Cerebellar cortex (tissue), 1 donor: Measurements from ENCODE around the gene NOD2.

ENCODE experiments used
- DNase-seq: peaks from one replicate; pipeline ENCODE4 v3.0.0-alpha.2; 2015; ENCODE audit warnings: low spot score

NOD2 gene

DNA sequence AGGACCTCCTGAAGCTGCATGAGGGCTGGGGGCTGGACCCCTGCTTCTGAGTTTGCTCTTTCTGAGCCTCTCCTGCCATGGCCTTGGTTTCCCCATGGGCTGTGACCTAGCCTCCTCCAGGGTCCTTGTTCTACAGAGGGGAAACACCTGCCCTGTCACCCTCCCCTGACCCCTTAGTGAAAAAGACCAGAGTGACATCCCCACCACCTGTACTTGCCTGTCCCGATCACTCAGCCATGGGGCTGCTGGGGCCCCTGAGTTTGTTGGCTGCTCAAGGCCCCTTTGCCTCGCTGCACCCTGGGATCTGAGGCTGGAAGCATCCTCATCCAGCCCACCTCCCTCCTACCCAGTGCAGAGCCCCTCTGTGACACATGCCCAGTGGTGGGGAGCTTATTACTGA is 800 bp downstream of the NOD2 start:
- no peak for DNase-seq

DNA sequence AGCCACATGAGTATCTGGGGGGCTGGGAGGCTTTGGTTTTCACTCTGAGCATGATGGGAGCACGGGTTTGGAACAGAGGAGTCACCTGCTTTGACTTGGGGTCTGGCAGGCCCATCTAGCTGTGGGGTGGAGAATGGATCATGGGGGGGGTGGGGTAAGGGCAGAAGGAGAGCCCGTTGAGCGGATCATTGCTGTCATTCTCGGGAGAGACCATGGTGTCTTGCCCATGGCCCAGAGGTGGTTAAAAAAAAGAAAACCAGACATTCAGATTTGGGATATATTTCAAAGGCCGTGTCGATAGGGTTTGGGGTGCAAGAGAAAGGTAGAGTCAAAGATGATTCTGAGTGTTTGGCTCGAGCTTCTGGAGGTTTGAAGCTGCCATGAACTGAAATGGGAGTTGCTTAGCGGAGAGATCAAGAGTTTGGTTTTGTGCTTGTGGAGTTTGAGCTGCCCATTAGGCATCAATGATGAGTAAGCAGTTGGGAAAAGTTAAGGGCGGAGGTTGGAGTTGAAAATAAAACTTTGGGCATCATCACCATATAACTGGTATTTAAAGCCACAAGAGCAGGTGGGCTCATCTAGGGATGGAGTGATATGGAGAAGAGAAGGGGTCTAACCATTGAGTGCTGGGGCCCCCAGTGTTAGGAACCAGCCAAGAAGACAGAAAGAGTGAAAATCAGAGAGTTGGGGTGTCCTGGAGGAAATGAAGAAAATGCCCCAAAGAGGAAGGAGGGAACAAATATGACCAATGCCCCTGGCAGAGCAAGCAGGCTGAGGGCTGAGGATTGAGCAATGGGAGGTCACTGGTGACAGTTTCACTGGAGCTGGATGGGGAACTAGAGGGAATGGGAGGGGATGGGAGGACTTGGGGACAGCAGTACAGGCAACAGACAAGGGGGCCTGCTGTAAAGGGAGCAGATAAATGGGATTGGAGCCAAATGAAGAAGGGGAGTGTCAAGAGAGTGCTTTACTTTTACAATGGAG is 1.9 kb downstream of the NOD2 start:
- no peak for DNase-seq

DNA sequence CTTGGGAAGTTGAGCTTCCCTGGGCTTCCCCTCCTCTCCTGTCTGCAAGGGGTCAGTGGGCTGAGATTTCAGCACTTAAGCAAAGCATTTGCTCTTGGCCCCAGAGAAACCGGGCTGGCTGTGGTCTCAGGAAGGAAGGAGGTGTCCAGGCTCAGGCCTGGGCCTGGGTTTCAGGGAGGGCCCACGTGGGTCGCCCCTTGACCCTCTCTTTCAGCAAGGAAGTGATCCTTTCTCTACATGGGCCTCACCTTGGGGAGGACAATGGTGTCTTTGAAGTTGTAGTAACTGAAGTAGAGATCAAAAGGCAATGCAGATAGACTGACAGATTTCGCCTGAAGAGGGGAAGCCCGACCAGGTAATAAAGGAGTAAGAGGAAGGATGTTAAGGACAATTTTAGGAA is 2.7 kb downstream of the NOD2 start:
- DNase-seq: no peak

DNA sequence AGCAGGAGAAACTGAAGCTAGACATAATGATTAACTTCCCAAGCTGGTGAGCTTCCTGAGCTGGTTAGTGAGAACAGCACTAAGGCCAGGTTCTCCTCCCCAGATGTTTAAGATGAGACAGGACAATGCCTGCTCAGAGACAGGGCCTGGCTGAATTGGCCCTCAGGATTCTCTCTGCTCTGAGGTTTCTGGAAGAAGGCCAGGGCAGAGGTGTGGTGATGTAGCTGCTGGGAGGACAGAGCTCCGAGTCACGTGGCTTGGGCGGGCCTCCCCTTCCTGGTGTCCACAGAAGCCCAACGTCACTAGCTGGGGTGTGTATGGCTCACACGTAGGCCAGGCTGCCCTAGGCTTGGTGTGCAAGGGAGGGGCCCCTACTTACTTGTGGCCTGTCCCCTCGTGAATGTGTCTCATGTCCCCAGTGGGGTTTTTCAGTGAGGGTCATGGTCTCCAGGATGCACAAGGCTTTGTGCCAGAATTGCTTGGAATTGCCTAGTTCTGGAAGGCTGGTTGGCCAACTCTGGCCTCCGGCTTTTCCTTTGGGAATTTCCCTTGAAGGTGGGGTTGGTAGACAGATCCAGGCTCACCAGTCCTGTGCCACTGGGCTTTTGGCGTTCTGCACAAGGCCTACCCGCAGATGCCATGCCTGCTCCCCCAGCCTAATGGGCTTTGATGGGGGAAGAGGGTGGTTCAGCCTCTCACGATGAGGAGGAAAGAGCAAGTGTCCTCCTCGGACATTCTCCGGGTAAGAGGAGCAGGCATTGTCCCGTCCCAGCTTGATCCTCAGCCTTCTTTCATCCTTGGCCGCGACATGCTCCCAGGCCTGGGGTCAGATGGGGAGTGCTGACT is 3.4 kb downstream of the NOD2 start:
- no peak for DNase-seq

DNA sequence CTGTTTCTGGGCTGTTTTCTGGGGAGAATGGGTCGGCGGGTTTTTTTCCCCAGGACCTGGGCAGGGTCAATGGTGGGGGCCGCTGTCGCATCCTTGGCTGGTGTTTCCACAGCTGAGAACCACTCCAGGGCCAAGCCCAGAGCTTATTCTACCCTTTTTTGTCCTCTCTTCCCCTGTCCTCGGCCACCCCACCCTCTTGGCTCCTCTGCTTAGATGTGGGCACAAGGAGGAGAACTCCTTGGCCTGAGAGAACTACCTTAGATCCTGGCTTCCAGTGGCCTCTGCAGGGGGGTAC is 4.0 kb downstream of the NOD2 start:
- no peak for DNase-seq

DNA sequence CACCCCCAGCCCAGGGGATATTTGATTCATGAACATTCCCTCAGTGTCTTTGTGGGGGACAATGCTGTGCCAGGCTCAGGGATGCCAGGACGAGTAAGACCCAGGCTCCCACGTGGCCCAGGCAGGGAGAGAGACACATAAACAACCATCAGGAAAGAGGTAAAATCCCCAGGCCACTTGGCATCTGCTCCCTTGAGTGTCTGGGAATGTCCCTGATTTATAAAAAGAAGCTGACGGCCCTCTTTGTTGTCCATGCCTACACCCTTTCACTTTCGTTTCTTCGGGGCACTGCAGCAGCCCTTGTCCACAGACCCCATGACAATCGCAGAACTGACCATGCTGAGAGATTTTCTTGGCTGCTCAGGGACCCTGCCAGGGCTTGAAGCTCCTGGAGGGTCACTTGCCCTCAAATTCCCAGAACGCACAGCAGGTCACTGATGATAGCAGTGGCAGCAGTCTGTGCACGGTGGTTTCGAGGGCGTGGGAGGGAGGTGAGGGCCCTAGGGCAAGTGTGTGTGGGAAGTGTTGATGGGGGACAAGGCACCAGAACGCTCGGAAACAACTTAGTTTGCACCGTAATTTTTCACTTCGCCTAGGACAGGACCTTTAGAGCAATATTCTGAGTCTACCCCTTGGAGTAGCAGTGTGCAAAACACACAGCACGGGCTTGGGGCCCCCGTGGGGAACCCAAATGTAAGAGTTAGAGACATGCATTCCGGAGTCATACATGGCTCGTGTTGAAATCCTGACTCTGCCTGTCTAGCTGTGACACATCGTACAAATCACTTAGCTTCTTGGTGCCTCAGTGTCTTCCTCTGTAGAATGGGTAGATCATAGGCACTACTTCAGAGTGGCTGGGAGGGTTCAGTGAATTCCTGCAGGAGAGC is 4.7 kb downstream of the NOD2 start:
- no peak for DNase-seq

DNA sequence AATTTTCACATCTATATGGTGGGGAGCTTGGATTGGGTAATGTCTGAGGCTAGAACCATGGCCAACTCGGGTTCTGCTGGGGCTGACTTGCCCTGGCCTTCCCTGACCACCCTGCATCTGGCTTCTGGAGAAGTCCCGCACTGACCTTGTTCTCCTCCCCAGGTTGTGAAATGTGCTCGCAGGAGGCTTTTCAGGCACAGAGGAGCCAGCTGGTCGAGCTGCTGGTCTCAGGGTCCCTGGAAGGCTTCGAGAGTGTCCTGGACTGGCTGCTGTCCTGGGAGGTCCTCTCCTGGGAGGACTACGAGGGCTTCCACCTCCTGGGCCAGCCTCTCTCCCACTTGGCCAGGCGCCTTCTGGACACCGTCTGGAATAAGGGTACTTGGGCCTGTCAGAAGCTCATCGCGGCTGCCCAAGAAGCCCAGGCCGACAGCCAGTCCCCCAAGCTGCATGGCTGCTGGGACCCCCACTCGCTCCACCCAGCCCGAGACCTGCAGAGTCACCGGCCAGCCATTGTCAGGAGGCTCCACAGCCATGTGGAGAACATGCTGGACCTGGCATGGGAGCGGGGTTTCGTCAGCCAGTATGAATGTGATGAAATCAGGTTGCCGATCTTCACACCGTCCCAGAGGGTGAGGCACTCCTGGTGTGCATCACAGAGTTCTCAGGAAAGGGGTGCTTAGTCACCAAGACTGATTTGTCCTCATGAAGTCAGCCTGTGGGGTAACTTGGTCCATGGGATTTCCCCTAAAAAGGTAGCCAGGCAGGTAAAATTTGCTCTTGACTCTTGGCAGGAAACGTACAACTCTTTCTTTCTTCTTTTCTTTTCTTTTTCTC is 6.1 kb downstream of the NOD2 start:
- no peak for DNase-seq

DNA sequence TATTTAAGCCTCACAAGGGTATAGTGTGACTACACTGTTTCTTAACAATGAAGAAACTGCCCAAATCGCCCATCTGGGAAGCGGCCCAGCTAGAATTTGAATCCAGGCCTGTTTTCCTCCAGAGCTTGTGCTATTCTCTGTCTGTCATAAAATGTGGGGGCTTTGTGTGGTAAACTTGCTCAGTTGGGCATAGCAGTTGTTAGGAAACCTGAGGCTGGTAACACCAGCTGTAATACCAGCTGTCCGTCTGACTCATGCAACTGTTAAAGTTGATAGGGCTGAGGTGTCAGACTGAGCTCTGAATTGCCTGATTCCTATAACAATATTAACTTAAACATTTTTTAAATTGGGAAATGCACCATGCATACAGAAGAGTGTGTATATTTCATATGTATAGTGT is 9.3 kb downstream of the NOD2 start:
- DNase-seq: no peak

DNA sequence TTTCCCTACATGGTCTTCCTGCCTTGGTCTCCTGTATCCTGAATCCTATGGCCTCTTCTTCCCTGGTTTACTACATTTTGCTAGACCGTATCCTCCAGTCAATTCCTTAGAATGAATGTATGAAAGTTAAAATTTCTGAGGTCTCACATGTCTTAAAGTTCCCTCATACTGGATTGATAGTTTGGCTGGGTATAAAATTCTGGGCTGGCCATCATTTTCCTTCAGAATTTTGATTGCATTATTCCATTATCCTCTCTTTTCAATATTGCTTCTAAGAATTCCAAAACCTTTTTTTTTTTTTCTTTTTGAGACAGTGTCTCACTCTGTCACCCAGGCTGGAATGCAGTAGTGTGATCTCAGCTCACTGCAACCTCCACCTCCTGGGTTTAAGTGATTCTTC is 10.8 kb downstream of the NOD2 start:
- DNase-seq: no peak

DNA sequence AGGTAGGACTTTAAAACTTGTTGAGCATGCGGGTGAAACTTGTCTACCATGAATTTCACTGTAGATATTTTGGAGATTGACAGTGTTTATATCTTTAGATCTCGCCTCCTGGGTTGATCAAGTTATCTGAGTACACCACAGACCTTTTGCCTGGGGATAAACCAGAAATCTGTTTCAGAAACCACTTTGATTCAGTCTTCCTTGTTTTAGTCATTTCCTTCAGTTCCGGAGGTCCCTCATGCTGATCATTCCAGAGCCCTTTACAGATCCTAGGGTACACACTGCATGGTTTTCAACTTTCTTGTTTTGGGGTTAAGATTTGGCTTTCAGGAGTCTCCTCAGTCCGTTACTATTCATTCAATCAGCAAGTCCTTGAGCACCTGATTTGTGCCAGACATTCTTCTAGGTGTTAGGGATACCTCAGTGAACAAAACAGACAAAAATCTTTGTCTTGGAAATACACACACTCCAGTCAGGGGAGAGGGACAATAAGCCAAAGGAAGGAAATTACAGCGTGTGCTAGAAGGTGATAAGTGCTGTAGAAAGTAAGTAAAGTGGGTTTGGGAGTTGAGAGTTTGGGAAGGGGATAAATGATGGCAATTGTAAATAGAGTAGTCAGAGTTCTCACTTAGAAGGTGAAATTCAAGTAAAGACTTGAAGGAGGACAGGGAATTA is 12.2 kb downstream of the NOD2 start:
- no peak for DNase-seq

DNA sequence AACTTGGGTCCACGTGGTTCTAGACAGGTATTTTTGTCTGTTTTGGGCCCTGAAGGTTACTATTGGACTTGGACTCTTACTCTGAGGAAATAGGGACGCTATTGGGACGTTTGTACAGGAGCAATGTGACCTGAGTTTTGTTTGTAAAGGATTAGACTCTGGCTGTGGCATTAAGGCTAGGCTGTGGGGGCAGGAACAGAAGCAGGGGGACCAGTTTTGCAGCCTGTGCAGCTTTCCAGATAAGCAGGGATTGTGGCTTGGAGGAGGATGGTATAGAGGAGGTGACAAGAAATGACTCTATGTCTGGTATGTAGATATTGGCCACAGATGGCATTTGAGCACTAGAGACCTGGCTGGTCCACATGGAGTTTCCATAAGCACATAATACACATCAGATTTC is 12.8 kb downstream of the NOD2 start:
- no peak for DNase-seq

DNA sequence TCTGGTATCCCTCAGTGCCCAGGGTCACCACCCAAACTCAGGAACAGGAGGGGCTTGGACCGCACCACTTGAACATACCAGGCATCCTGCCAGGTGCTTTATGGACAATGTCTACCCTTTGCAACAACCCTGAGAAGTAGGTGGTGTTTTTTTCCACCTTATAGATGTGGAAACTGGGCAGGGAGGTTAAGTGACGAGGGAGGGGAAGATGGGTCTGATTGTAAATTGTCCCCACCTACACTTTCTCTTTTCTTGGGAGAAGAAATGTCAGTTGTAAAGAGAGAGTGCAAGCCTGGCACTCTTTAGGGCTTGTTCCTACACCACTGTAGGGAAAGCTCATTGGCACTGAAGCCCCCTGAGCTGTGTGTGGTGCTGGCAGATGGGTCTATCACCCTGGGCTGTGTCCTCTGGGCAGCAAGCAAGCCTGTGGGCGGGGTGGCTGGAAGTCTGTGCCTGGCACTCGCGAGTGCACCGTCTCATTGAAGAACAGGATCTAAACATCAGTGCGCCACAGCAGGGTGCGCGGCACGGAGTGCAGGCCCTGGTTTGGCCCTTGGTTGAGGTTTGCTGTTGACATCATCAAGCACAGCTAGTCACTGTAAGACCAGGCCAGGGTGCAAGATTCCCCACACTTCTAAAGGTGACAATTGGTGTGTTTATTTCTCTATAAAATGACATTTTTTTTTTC is 15.1 kb downstream of the NOD2 start:
- no peak for DNase-seq

DNA sequence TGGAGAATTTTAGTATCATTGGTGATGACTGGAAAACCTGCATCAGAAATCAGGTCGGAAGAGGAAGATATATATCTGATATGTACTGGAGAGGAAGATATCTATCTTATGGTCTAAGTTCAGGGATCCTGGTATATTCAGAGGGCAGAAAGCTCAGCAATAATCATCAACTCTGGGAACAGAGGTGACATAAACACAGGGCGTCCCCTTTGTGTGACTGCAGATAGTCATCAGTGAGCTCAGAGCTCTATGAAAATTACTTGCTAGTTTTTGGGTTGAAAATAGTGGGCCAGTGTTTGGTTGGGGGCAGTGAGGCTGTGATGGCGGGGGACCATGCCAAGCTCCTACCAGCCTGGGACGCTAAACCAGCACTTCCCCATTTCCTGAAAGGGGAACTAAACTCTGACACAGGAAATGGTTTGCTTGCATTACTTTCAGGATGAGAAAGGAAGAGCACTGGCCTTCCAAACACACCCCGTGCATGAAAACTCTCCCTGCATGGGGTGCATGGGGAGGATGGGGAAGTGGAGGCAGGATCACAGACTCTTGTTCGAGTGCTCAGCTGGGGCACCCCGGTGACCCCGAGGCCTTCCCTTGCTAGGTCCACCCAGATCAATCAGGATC is 15.8 kb downstream of the NOD2 start:
- no peak for DNase-seq

DNA sequence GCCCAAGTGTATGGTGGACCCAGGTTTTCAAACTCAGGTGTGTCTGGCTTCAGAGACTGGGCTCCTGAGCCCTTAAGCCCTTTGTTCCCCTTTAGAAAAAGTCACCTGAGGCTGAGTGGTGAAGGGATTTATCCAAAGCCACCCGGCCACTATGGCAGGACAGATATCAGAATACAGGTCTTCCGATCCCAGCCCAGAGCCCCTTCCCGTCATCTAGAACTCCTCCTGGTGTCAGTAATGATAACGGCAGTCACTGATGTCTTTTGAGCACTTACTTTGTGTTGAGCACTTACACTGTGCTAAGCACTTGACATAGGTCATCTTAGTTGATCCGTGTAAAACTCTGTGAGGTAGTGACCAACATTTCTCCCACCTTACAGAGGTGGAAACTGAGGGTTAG is 16.6 kb downstream of the NOD2 start:
- no peak for DNase-seq

DNA sequence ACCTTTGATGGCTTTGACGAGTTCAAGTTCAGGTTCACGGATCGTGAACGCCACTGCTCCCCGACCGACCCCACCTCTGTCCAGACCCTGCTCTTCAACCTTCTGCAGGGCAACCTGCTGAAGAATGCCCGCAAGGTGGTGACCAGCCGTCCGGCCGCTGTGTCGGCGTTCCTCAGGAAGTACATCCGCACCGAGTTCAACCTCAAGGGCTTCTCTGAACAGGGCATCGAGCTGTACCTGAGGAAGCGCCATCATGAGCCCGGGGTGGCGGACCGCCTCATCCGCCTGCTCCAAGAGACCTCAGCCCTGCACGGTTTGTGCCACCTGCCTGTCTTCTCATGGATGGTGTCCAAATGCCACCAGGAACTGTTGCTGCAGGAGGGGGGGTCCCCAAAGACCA is 17.6 kb downstream of the NOD2 start:
- DNase-seq: no peak

DNA sequence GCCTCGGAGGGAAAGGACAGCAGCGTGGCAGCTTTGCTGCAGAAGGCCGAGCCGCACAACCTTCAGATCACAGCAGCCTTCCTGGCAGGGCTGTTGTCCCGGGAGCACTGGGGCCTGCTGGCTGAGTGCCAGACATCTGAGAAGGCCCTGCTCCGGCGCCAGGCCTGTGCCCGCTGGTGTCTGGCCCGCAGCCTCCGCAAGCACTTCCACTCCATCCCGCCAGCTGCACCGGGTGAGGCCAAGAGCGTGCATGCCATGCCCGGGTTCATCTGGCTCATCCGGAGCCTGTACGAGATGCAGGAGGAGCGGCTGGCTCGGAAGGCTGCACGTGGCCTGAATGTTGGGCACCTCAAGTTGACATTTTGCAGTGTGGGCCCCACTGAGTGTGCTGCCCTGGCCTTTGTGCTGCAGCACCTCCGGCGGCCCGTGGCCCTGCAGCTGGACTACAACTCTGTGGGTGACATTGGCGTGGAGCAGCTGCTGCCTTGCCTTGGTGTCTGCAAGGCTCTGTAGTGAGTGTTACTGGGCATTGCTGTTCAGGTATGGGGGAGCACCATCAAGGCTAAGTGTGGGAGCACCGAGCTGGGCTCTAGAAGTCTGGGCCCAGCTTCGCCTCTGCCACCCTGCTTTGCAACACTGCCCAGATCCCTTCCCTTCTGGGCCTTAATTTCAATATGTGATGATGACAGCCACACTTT is 18.6 kb downstream of the NOD2 start:
- DNase-seq: peak; percentile 66

DNA sequence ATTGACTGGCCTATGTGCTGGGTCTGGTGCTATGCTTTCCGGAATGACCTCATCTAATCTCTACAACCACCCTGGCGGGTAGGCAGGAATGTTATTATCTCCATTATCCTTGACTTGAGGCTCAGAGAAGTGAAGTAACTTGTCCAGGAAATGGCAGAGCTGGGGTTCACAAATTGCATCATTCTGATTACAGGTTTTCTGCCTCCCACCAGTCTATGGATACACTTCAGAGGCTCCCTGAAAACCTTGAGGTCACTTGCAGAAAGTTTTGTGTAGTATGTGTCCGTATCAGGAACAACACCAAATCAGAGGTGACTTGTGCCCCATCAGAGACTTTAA is 19.1 kb downstream of the NOD2 start:
- no peak for DNase-seq

DNA sequence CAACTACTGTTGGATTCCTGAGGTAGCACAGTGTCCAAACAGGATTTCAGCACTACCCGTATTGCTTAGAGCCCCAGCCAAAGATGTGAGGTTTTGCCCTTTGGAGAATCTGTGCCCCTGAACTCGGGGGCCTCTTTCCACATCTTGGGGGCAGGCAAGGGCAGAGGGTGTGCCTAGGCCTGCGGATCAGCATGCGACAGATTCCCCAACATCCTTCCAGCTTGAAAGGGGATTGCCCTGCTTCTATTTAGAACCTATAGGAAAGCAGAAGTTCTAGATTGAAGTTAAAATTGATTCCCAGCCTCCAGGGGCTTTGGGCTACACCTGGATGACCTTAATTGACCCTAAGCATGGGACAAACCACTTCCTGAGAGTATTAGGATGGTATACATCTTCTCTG is 19.6 kb downstream of the NOD2 start:
- DNase-seq: no peak

DNA sequence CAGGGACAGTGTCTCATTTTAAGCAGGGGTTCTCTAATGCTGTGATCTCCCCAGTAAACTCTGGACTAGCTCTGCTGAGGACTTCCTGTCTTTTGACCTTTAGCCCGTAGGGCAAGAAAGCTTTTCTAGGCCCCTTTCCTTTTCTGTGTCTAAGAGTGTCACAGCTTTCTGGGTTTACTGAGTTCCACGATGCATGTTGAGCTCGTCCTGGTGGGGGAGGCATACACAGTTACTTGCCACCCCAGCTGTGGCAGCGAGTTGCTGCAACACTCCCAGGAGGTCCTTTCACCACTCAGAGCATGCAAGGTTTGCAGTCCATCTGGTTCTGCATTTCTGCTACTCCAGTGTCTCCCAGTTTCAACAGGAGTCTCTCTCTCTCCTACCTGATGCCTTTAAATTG is 23.7 kb downstream of the NOD2 start:
- no peak for DNase-seq
